Neural progenitor cell (in vitro differentiated cells): ENCODE results near the gene PAQR7.

Experiments used
- EZH2phosphoT487 ChIP-seq: fragments of 200-600 bp; sonication (generic); IDR thresholded peaks from 2 replicates; pipeline ENCODE4 v1.6.1; 2017; ENCODE audit warnings: antibody characterized with exemption
- TF ChIP-seq, protein P1 (sequence below): fragments of 200-600 bp; sonication (generic); IDR thresholded peaks from 2 replicates; pipeline ENCODE4 v1.5.1; 2017; ENCODE audit warnings: antibody characterized with exemption, mild to moderate bottlenecking

DNA sequence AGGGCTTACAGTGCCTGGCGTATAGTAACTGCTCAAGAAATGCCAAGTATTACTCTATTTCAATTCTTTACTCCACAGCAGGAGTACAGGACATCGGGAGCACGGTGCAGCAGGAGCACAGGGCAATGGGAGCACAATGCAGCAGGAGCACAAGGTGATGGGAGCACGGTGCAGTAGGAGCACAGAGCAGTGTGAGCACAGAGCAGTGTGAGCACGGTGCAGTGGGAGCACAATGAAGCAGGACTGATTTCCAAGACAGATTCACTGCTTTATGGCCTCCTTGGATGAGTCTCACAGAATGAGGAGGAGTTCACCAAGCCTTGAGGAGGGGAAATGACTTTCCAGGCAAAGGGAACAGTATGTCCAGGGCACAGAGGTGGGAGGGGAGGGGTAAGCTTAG is 5.0 kb upstream of the PAQR7 start:
- TF ChIP-seq, protein P1, sequence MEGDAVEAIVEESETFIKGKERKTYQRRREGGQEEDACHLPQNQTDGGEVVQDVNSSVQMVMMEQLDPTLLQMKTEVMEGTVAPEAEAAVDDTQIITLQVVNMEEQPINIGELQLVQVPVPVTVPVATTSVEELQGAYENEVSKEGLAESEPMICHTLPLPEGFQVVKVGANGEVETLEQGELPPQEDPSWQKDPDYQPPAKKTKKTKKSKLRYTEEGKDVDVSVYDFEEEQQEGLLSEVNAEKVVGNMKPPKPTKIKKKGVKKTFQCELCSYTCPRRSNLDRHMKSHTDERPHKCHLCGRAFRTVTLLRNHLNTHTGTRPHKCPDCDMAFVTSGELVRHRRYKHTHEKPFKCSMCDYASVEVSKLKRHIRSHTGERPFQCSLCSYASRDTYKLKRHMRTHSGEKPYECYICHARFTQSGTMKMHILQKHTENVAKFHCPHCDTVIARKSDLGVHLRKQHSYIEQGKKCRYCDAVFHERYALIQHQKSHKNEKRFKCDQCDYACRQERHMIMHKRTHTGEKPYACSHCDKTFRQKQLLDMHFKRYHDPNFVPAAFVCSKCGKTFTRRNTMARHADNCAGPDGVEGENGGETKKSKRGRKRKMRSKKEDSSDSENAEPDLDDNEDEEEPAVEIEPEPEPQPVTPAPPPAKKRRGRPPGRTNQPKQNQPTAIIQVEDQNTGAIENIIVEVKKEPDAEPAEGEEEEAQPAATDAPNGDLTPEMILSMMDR, result no peak
- no peak for TF ChIP-seq EZH2phosphoT487
